Left ventricle myocardium inferior (tissue), 1 donor: Measurements from ENCODE around the gene NOXA1. TPM values are rescaled to one million over a fixed set of nuclear protein-coding genes. Genes with fewer than 3 reads are reported as not detected.

Source experiments
- DNase-seq: peaks from one replicate; pipeline ENCODE4 v3.0.0-alpha.2; 2020
- H3K27ac ChIP-seq: fragments of 200-600 bp; replicated peaks from 2 replicates; pipeline ENCODE4 v1.8.0; 2021
- H3K27me3 ChIP-seq: fragments of 200-600 bp; 2 replicates; pipeline ENCODE4 v1.8.0; 2021; ENCODE audit warnings: low read depth
- H3K36me3 ChIP-seq: fragments of 200-600 bp; 2 replicates; pipeline ENCODE4 v1.8.0; 2021
- H3K4me1 ChIP-seq: fragments of 200-600 bp; 2 replicates; pipeline ENCODE4 v1.8.0; 2021
- H3K4me3 ChIP-seq: fragments of 200-600 bp; 2 replicates; pipeline ENCODE4 v1.8.0; 2021; ENCODE audit warnings: mild to moderate bottlenecking, moderate library complexity
- H3K9me3 ChIP-seq: fragments of 200-600 bp; replicated peaks from 2 replicates; pipeline ENCODE4 v1.8.0; 2021
- CTCF ChIP-seq: fragments of 200-600 bp; IDR thresholded peaks from 2 replicates; pipeline ENCODE4 v1.8.0; 2021; ENCODE audit warnings: antibody characterized with exemption, mild to moderate bottlenecking, borderline replicate concordance
- intact Hi-C: fragments of 100-400 bp; cut with micrococcal nuclease; formaldehyde crosslinking; loops from one replicate; pipeline ENCODE4 v1.11.0; 2022
- total RNA-seq: library from RNA; stranded (reverse); fragmentation: NEBNext Ultra II Directional; extraction: Animal tissue kit (Norgen Biotek cat#: 25700); gene quantifications from one replicate; pipeline ENCODE4 v1.2.1, GENCODE V29; 2021
- donor health status: DM: no; HTN: yes; CAD: no; lungs with severe emphysema.

Gene NOXA1
- total RNA-seq, 1 donor from 2014 or later, result 2.0 TPM

GRCh38 chr9:137452761-137453642, 29.8 kb downstream of the NOXA1 start:
- no peak overlapping the region for H3K27ac ChIP-seq
- H3K9me3 ChIP-seq, result no peaks in the 10 kb centered on the region
- DNase-seq, result peak; percentile 23
- peak overlapping the region; percentile 57 for H3K4me3 ChIP-seq
- no peaks in the 10 kb centered on the region for H3K27me3 ChIP-seq
- intact Hi-C loops, result no loop called here
- H3K4me1 ChIP-seq, result peaks cover 25% of the 10 kb centered on the region
- no peak for TF ChIP-seq CTCF
- peaks cover 25% of the 10 kb centered on the region for H3K36me3 ChIP-seq

GRCh38 chr9:137453643-137454081, 30.5 kb downstream of the NOXA1 start:
- Histone ChIP-seq H3K4me3 (peak overlapping the region; percentile 57), H3K4me1 (peaks cover 31% of the 10 kb centered on the region), H3K27me3 (no peaks in the 10 kb centered on the region), H3K36me3 (peaks cover 24% of the 10 kb centered on the region), H3K9me3 (no peaks in the 10 kb centered on the region), H3K27ac (no peak overlapping the region)
- peak; percentile 75 for DNase-seq
- no peak for TF ChIP-seq CTCF
- intact Hi-C loops, result no loop called here

DNA sequence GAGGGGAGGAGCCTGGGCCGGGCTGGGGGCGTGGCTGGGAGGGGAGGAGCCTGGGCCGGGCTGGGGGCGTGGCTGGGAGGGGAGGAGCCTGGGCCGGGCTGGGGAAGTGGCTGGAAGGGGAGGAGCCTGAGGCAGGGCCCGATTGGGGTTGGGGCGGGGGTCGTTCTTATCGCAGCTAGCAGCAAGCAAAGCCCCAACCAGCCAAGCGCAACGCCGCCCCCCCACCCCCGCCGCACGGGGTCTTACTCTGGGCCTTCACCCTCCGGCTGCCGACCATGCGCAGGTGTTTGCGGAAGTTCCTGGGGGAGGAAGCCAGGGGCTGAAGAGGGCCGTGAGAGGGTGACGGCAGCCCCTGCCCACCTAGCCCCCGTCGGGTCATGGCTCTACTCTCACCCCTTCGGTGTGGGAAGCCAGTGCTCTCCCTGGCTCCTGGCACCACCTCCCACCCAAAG, 31.0 kb downstream of the NOXA1 start:
- Histone ChIP-seq H3K4me3 (peak overlapping the region; percentile 65), H3K9me3 (no peaks in the 10 kb centered on the region), H3K27me3 (no peaks in the 10 kb centered on the region), H3K36me3 (peaks cover 19% of the 10 kb centered on the region), H3K4me1 (peaks cover 33% of the 10 kb centered on the region), H3K27ac (peak overlapping the region; percentile 70)
- intact Hi-C loops, result no loop called here
- no peak for TF ChIP-seq CTCF
- peak; percentile 61 for DNase-seq

GRCh38 chr9:137454597-137455358, 31.6 kb downstream of the NOXA1 start:
- Histone ChIP-seq H3K27ac (peak overlapping the region; percentile 70), H3K9me3 (no peaks in the 10 kb centered on the region), H3K4me3 (peak overlapping the region; percentile 65), H3K36me3 (peaks cover 13% of the 10 kb centered on the region), H3K27me3 (no peaks in the 10 kb centered on the region), H3K4me1 (peaks cover 39% of the 10 kb centered on the region)
- intact Hi-C loops, result no loop called here
- no peak for TF ChIP-seq CTCF
- peak; percentile 34 for DNase-seq

GRCh38 chr9:137455359-137455991, 32.3 kb downstream of the NOXA1 start:
- no peak for DNase-seq
- TF ChIP-seq CTCF, result no peak

More at GRCh38 chr9:137455359-137455991, 32.3 kb downstream of the NOXA1 start:
- H3K4me1 ChIP-seq, result peaks cover 44% of the 10 kb centered on the region
- no peaks in the 10 kb centered on the region for H3K27me3 ChIP-seq
- H3K36me3 ChIP-seq, result peaks cover 13% of the 10 kb centered on the region
- peak overlapping the region; percentile 70 for H3K27ac ChIP-seq
- no peak overlapping the region for H3K4me3 ChIP-seq
- H3K9me3 ChIP-seq, result no peaks in the 10 kb centered on the region
- intact Hi-C loops, result no loop called here
